Dendritic cell treated with granulocyte-macrophage colony-stimulating factor and Interleukin-4, amounts not matched to agents 40 ng/mL and 50 ng/mL, for 4 days (primary cell): ENCODE data around the gene SPRED2.
A peak's percentile ranks its signal among the peaks of the same experiment; 100 is the strongest.

ENCODE experiments used
- H3K27ac Mint-ChIP-seq: one replicate; pipeline ENCODE4 v1.8.0; 2022; ENCODE audit warnings: mild to moderate bottlenecking, mixed read lengths
- H3K27me3 Mint-ChIP-seq: one replicate; pipeline ENCODE4 v1.8.0; 2022; ENCODE audit warnings: mild to moderate bottlenecking, mixed read lengths
- H3K36me3 Mint-ChIP-seq: one replicate; pipeline ENCODE4 v1.8.0; 2022; ENCODE audit warnings: low read depth, mixed read lengths
- H3K4me1 Mint-ChIP-seq: one replicate; pipeline ENCODE4 v1.8.0; 2022; ENCODE audit warnings: low read depth, mixed read lengths
- H3K4me3 Mint-ChIP-seq: one replicate; pipeline ENCODE4 v1.8.0; 2022; ENCODE audit warnings: mild to moderate bottlenecking, moderate library complexity, mixed read lengths
- H3K9me3 Mint-ChIP-seq: one replicate; pipeline ENCODE4 v1.8.0; 2022; ENCODE audit warnings: mixed read lengths
- intact Hi-C: fragments of 100-400 bp; cut with micrococcal nuclease; formaldehyde crosslinking; loops from one replicate; pipeline ENCODE4 v1.15.0; 2022

SPRED2 gene

DNA sequence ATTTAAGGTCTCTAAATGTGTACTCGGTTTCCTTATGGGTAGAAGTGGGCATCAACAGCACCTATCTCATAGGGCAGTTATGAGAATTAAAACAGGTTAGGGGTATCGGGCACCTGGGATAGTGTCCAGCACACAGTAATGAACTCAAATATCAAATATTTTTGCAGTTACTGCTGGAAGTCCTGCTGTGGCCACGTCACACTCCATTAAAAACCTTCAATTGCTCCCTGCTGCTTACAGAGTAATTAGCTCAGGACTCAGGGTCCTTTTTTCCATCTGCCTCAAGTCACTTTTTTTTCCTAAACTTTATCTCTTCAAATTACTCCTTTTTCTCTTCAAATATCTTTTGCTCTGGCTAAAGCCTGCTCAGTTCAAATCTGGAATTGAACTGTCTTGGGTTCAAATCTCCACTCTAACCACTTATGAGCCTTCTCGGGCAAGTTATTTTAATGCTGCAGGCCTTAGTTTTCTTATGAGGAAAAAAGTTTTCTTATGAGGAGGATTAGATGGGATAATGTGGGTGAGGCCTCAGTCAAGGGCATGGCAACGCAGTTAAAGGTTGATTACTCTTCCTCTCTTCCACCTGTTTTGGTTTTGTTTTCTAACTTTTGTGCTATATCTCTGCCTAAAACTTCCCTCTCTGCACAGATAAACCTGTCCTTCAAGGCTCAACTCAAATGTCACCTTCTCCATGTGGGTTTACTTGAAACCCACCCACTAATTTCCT, 36.6 kb downstream of the SPRED2 start:
- H3K36me3 Mint-ChIP-seq, result no peaks in the 10 kb centered on the region
- no peaks in the 10 kb centered on the region for H3K9me3 Mint-ChIP-seq
- intact Hi-C loops, result no loop called here
- no peak overlapping the region for H3K27ac Mint-ChIP-seq
- H3K4me1 Mint-ChIP-seq, result peaks cover 15% of the 10 kb centered on the region
- H3K4me3 Mint-ChIP-seq, result no peak overlapping the region
- H3K27me3 Mint-ChIP-seq, result no peaks in the 10 kb centered on the region

DNA sequence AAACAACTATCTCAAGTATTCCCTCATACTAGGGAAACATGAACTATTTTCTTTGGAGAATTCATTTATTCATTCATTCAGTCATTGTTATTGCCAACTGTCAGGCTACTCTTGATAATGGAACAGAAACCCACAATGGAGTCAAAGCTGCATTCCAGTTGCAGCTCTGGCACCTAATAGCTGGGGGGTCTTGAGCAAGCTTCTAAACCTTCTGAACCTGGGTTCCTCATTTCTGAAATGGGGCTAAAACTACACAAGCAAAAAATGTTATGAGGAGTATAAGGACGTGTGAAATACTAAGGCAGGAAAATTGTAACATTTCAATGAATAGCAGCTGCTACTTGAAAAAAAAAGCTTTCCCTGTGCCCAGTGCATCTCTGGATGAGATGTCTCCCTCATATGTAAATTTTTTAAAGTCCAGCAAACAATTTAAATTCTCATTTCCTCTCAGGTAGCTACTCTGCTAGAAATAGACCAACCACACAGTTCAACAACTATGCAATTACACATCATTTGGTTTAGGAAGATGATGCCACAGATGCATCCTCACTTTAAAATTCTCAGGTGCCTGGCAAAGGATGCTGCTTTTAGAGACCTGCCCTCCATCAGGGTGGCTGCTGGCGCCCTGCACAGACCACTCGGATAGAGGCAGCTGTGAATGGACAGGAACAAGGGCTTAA, 38.5 kb downstream of the SPRED2 start:
- Mint-ChIP-seq H3K36me3 (no peaks in the 10 kb centered on the region), H3K27me3 (peaks cover 3% of the 10 kb centered on the region), H3K9me3 (no peaks in the 10 kb centered on the region), H3K27ac (no peak overlapping the region), H3K4me3 (no peak overlapping the region), H3K4me1 (peaks cover 25% of the 10 kb centered on the region)
- intact Hi-C loops, result no loop called here

DNA sequence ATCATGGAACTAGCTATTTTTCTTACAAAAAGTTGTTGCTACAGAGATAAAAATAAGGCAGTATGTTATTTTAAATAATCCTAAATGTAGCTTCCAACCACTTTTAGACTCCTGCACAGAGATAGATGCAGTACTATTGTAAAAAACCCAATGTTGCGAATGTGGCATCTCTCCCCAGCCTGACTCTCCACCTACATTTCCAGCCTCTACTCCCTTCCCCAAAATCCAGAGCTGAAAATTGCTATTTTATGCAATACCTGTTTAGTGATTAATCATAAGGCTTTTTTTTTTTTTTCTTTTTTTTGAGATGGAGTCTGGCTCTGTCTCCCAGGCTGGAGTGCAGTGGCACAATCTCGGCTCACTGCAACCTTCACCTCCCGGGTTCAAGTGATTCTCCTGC, 39.4 kb downstream of the SPRED2 start:
- H3K4me3 Mint-ChIP-seq, result no peak overlapping the region
- H3K4me1 Mint-ChIP-seq, result peaks cover 27% of the 10 kb centered on the region
- no peaks in the 10 kb centered on the region for H3K36me3 Mint-ChIP-seq
- H3K27me3 Mint-ChIP-seq, result peaks cover 3% of the 10 kb centered on the region
- H3K9me3 Mint-ChIP-seq, result no peaks in the 10 kb centered on the region
- no peak overlapping the region for H3K27ac Mint-ChIP-seq
- intact Hi-C loops, result no loop called here

DNA sequence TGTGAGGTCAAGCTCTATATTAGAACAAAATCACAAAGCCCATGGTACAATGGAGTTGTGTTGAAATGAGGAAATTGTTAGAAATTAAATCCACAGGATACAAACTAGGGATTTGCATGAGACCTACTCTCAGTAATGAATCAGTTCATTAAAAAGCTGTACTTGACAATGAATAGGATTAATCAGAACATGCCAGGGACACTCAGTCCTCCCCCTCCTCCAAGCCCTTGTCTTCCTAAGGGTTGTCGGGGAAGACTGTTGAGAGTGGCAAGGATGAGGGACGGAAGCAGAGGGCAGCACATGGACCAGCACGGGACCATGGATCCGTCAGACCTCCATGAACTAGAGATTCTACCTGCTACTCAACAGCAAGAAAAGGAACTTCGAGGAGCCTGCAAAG, 39.8 kb downstream of the SPRED2 start:
- no peaks in the 10 kb centered on the region for H3K36me3 Mint-ChIP-seq
- H3K27ac Mint-ChIP-seq, result no peak overlapping the region
- H3K27me3 Mint-ChIP-seq, result peaks cover 3% of the 10 kb centered on the region
- intact Hi-C loops, result no loop called here
- peaks cover 26% of the 10 kb centered on the region for H3K4me1 Mint-ChIP-seq
- no peaks in the 10 kb centered on the region for H3K9me3 Mint-ChIP-seq
- H3K4me3 Mint-ChIP-seq, result no peak overlapping the region

DNA sequence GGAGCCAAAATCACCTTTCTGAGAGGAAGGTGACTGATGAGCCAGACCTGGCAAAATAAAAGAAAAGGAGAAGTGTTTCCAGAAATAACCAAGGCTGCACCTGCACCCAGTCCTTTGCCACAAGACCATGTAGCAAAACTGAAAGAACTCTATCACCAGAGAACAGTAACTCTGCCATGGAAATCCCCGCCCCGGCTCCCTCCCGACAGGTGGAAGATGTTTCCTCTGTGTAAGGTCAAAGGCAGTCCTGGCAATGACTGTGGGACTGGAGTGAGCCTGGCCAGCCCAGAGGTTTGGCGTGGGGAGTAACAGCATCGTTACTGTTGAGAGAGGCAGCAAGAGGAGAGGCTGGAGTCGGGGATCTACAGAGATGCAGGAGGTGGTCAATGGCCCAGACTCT, 42.3 kb downstream of the SPRED2 start:
- H3K27me3 Mint-ChIP-seq, result peaks cover 3% of the 10 kb centered on the region
- H3K4me3 Mint-ChIP-seq, result no peak overlapping the region
- intact Hi-C loops, result no loop called here
- H3K9me3 Mint-ChIP-seq, result no peaks in the 10 kb centered on the region
- H3K36me3 Mint-ChIP-seq, result no peaks in the 10 kb centered on the region
- peaks cover 21% of the 10 kb centered on the region for H3K4me1 Mint-ChIP-seq
- no peak overlapping the region for H3K27ac Mint-ChIP-seq

DNA sequence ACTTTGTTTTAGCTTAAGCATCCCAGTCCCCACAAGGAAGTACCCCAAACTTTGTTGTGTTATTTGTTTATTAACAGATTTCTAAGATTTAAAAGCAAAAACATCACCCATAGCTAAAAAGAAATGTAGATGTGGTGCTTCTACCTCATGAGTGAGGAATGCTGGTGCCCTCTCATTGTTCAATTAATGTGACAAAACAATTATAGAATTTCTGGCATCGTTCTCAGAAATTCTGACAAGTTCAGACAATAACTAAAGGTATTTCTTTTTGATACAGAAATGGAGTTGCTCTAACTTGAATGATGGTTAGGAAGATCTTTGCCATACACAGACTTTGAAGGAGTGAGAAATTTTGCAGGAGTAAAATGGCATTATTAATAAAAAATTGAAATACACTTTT, 42.9 kb downstream of the SPRED2 start:
- Mint-ChIP-seq H3K27me3 (peaks cover 3% of the 10 kb centered on the region), H3K36me3 (no peaks in the 10 kb centered on the region), H3K27ac (no peak overlapping the region), H3K4me3 (no peak overlapping the region), H3K9me3 (no peaks in the 10 kb centered on the region), H3K4me1 (peaks cover 28% of the 10 kb centered on the region)
- intact Hi-C loops, result loop anchor here (5.0 kb wide), 1 partner anchor 33 kb away; no protein-coding TSS in a partner anchor

DNA sequence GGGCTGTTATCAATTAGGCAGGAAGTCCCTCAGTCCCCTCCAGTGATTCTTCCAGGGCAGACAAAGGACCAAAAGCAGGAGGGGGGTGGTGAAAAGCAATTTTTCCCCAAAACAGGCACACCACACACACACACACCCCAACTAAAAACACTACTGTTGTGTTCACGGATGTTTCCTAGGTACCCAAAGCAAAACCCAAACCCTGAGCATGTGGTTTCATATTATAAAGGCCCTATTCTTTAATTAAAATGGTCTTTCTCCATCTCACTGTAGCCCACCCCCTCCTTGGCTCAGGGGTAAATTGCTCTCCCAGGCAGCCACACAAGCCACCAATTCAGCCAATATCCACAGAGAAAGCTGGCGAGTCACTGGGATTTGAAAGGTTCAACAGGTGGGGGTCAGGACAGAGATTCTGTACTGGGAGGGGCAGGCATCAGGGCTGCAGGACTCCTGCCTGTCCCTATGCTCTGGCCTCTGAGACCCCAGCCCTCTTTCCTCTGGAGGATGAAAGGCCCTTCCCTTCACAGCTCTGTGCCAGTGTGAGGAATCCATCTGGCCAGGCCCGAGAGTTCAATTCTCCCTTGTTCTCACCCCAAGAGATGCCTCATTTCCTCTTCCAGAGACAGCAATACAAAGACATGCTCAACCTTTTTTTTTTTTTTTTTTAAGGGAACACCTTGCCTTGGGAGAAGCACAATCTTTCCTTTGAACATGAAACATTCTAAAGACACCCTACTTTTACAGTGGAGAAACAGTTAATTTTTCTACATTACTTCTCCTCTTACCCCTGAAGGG, 43.6 kb downstream of the SPRED2 start:
- Mint-ChIP-seq H3K4me3 (no peak overlapping the region), H3K27ac (no peak overlapping the region), H3K36me3 (no peaks in the 10 kb centered on the region), H3K27me3 (peaks cover 3% of the 10 kb centered on the region), H3K9me3 (no peaks in the 10 kb centered on the region), H3K4me1 (peaks cover 34% of the 10 kb centered on the region)
- intact Hi-C loops, result loop anchor here (5.0 kb wide), 1 partner anchor 34 kb away; no protein-coding TSS in a partner anchor

DNA sequence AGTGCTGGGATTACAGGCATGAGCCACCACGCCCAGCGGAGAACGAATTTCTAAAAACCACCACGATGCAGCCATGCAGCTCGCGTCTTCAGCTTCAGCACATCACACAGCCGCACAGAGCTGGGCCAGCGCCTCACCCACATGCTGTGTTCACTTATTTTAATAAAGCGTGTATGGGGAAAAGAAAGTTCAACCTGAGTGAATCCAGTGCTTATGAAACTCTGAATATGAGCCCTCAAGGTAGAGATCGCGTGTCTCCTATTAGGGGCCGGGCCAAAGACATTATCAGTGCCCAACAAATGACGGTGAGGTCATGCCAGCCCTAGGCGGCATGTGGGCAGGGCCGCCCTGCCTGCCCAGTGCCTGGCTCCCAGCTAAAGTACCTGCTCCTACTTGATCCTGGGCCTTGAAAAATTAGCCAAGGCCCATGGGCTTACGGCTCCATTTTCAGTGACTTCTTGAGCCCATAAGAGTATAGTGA, 44.3 kb downstream of the SPRED2 start:
- H3K27me3 Mint-ChIP-seq, result peaks cover 3% of the 10 kb centered on the region
- H3K27ac Mint-ChIP-seq, result no peak overlapping the region
- H3K36me3 Mint-ChIP-seq, result no peaks in the 10 kb centered on the region
- no peaks in the 10 kb centered on the region for H3K9me3 Mint-ChIP-seq
- intact Hi-C loops, result loop anchor here (5.0 kb wide), 1 partner anchor 34 kb away; no protein-coding TSS in a partner anchor
- no peak overlapping the region for H3K4me3 Mint-ChIP-seq
- peaks cover 41% of the 10 kb centered on the region for H3K4me1 Mint-ChIP-seq

DNA sequence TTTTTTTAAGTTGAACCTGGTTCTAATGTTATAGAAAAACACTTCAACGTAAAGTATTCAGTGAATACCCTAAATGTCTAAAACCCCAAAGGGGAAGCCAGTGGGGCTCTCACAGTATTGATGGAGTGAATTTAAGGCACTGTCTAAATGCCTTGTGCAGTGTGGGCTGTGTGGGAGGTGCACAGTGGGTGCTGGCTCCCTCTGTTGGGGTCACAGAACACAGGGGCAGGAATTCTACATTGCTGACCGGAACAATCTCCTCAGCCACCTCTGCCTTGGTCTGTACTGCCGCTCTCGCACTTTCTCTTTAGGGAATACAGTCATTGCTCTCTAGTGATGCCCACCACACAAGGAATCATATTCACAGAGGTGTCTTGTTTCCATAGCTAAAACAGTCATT, 45.4 kb downstream of the SPRED2 start:
- Mint-ChIP-seq H3K9me3 (no peaks in the 10 kb centered on the region), H3K36me3 (no peaks in the 10 kb centered on the region), H3K27ac (no peak overlapping the region), H3K4me3 (no peak overlapping the region), H3K27me3 (peaks cover 3% of the 10 kb centered on the region), H3K4me1 (peaks cover 52% of the 10 kb centered on the region)
- intact Hi-C loops, result loop anchor here (5.0 kb wide), 1 partner anchor 35 kb away; no protein-coding TSS in a partner anchor

DNA sequence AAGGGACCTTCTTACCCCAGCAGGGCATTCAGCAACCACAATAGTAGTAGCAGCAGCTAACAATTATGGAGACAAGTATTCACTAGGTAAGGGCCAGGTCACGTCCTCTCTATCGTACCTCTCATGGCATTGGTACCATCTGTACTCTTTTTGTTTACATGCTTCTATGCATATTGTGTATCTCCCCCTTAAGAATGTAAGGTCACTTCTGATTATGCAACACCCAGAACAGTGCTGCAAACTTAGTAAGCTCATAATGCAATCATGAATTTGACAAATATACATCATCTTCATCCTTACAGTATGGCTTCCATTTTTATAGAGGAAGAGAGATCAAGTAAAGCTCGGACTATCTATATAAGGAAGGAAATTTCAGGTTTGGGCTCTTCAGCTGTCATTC, 46.1 kb downstream of the SPRED2 start:
- Mint-ChIP-seq H3K4me3 (no peak overlapping the region), H3K27ac (no peak overlapping the region), H3K9me3 (no peaks in the 10 kb centered on the region), H3K27me3 (peaks cover 3% of the 10 kb centered on the region), H3K4me1 (peaks cover 59% of the 10 kb centered on the region), H3K36me3 (no peaks in the 10 kb centered on the region)
- intact Hi-C loops, result loop anchor here (5.0 kb wide), 1 partner anchor 36 kb away; no protein-coding TSS in a partner anchor

DNA sequence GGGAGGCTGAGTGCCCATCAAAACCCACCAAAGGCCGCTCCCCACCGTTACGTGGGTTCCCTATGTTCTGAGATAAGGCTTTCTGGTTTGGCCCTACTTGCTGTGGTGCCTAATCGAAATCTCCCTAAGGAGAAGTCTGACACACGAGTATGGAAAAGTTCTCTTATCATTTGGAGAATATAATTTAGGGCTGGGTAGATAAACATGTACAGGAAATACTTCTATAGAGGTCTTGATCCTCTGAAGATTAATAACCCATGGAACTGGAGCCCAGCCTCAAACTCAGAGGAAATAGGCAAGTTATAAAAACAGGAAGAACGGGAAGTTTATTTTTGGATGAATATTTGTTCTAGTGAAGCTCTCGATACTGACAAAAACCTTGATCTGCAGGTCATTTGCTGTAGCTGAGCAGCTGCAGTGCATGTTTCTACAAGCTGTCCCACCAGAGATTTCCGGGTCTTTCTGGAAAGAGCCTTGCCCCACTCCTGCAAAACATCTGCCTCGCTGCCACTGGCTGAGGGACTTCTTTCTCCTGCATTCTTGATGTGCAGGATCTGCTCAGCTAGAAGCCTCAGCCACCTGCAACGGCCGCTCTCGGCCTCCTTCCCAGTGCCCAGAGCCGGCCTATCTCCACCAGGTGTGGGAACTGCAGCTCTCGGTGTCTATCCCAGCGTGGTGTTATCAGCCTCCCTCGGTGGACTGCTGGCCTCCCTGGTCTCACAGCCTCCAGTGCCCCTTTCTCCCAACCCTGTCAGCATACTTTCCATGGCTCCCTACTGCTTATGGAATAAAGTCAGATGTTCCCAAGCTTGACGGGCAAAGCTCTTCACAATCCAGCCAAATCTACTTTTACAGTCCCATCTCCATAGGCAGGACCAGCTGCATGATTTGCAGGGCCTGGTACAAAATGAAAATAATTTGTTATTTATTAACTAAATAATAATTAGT, 48.6 kb downstream of the SPRED2 start:
- Mint-ChIP-seq H3K4me3 (peak overlapping the region; percentile 13), H3K9me3 (no peaks in the 10 kb centered on the region), H3K27me3 (no peaks in the 10 kb centered on the region), H3K36me3 (no peaks in the 10 kb centered on the region), H3K4me1 (peaks cover 54% of the 10 kb centered on the region), H3K27ac (peak overlapping the region; percentile 65)
- intact Hi-C loops, result no loop called here

DNA sequence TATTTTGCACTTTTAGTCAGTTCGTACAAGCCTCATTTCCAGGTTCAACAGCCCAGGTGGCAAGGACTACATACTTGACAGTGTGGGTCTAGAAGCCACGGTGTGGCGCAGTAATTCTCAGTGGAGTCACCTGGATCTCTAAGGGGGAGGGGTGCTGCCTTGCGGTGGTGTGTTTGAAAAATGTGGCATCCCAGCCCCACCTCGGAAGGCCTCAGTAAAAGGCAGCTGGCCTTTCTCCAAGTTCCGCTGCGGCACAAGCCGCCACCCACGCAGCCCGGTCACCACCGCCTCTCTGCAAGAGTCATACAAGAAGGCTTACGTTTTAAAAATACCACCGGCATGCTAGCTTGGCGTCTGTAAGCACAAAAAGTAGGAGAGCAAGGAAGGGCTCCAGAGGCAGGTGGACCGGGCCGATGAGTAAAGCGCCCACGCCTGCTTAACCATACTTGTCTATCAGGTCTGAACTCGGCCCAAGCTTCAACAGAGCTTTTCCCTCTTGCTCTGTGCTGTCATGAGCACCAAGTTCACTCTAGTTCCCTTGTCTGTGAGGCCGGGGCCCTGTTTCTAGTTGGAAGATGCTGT, 49.5 kb downstream of the SPRED2 start:
- Mint-ChIP-seq H3K27ac (peak overlapping the region; percentile 65), H3K4me3 (peak overlapping the region; percentile 24), H3K36me3 (no peaks in the 10 kb centered on the region), H3K9me3 (no peaks in the 10 kb centered on the region), H3K27me3 (no peaks in the 10 kb centered on the region), H3K4me1 (peaks cover 62% of the 10 kb centered on the region)
- intact Hi-C loops, result no loop called here

DNA sequence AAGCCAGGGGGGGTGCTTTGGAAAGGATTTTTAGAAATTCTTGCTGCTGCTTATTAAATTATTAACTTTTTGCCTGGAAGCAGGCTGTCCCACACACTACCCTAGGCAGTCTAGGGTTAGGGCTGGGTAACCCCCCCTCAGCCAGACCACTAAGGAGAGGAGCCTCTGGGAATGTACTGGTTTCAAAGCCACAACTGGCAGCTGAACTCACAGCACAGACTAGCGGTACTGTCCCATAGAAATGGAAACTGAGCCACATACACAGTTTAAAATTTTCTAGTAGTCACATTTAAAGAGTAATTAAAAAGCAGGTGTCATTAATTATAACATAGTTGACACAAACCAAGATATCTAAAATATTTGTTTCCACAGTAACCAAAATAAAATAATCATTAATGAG, 50.1 kb downstream of the SPRED2 start:
- H3K4me1 Mint-ChIP-seq, result peaks cover 67% of the 10 kb centered on the region
- no peak overlapping the region for H3K4me3 Mint-ChIP-seq
- H3K9me3 Mint-ChIP-seq, result no peaks in the 10 kb centered on the region
- H3K27ac Mint-ChIP-seq, result peak overlapping the region; percentile 65
- H3K27me3 Mint-ChIP-seq, result no peaks in the 10 kb centered on the region
- no peaks in the 10 kb centered on the region for H3K36me3 Mint-ChIP-seq
- intact Hi-C loops, result no loop called here
